Omental fat pad (tissue), 4 donors: ENCODE results near the gene IFI27L1. TPM values are rescaled to one million over a fixed set of nuclear protein-coding genes. Genes with fewer than 3 reads are reported as not detected.
A peak's percentile ranks its signal among the peaks of the same experiment; 100 is the strongest.

ENCODE experiments used
- ATAC-seq: fragments of 150-250 bp; one replicate; pipeline ENCODE4 v1.9.1; 2016; ENCODE audit warnings: mild to moderate bottlenecking, moderate library complexity; ENCODE audit not compliant: low FRiP score
- DNase-seq: peaks from one replicate; pipeline ENCODE4 v3.0.0-alpha.2; 2019; ENCODE audit warnings: low spot score
- total RNA-seq, 4 donors: library from RNA; depleted of rRNA; stranded (reverse); fragments of >200 nt; gene quantifications; one replicate each; pipeline ENCODE4 v1.1.0, GENCODE V29; 2016
- TF ChIP-seq, protein P1 (sequence below), 3 donors: fragments of 450-650 bp; IDR thresholded peaks; one replicate each; pipeline ENCODE4 v1.5.1; 2016 to 2017; ENCODE audit warnings: antibody characterized with exemption in 3 of 3, mild to moderate bottlenecking in 3 of 3, moderate library complexity in 2 of 3

The IFI27L1 gene
- total RNA-seq, 4 donors from 2014 or later, result 9.2 to 28.6 (median 13.1) TPM

DNA sequence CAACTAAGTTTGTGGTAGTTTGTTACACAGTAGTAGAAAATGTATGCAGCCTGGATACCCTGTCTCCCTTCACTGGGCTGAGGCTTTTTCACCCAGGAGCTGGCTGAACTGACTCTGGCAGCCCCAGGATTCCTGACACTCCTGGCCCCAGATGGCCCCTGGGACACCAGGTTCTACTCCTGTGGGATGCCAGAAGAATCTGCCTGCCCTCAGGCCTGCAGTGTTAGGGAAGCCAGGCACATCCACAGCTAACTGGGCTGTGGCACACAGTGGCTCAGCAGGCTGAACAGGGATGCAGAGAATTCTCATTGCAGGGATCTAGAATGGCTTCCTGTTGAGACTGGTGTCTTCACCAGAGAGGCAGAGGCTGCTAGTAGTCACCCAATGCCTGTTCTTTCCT lies 38.0 kb downstream of the IFI27L1 start:
- ATAC-seq (no peak), DNase-seq (peak; percentile 16)
- TF ChIP-seq, protein P1, sequence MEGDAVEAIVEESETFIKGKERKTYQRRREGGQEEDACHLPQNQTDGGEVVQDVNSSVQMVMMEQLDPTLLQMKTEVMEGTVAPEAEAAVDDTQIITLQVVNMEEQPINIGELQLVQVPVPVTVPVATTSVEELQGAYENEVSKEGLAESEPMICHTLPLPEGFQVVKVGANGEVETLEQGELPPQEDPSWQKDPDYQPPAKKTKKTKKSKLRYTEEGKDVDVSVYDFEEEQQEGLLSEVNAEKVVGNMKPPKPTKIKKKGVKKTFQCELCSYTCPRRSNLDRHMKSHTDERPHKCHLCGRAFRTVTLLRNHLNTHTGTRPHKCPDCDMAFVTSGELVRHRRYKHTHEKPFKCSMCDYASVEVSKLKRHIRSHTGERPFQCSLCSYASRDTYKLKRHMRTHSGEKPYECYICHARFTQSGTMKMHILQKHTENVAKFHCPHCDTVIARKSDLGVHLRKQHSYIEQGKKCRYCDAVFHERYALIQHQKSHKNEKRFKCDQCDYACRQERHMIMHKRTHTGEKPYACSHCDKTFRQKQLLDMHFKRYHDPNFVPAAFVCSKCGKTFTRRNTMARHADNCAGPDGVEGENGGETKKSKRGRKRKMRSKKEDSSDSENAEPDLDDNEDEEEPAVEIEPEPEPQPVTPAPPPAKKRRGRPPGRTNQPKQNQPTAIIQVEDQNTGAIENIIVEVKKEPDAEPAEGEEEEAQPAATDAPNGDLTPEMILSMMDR (IDR thresholded peaks at IDR 0.05), result no peak

DNA sequence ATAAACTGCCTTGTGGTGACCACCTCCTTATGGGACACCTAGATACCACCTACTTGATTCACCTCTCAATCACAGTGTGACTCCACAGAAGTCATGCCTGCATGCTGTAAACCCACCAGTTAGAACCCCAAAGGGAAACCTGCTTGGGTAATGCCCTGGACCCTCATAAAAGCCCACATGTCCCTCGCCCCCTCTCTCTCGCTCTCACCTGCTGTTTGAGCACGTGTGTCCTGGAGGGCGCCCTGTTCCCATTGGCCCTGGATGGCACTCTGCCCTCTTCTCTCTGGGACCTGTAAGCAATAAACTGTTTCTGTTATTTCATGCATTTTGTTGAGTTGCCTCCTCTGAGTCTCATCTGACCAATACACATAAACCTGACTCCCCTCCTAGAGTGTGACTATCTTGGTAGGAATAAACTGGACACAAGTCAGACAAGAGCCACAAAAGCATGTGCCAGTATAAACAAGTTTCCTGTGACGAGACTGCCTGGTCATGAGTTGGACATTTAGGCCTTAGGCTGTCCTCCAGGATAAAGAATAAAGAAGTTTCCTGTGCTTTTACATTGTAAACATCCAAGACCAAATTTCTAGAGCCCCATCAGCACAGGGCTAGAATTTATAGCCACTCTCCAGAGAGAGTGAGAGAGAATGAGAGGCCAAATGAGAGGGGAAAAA lies 39.7 kb downstream of the IFI27L1 start:
- ATAC-seq, result no peak
- TF ChIP-seq, protein P1 (IDR thresholded peaks at IDR 0.05), result no peak
- peak; percentile 10 for DNase-seq

DNA sequence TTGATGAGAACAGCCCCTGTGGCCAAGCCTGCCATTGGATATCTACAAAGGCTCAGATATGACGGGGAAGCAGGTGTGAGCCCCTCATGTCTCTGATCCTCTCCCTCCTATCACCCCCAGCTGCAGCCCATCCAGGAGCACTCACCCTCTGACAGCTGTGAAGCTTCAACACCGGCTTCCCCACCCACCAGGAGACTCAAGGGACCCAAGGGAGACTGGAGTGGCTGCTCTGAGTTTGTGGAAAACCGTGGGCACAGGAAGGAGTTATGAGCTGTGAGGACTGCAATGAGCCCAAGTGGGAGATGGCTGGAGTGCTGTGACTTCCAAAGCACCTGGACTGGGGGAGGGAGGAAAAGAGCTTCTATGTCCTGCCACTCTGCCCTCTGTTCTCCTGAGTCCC lies 40.4 kb downstream of the IFI27L1 start:
- DNase-seq (no peak), ATAC-seq (no peak)

DNA sequence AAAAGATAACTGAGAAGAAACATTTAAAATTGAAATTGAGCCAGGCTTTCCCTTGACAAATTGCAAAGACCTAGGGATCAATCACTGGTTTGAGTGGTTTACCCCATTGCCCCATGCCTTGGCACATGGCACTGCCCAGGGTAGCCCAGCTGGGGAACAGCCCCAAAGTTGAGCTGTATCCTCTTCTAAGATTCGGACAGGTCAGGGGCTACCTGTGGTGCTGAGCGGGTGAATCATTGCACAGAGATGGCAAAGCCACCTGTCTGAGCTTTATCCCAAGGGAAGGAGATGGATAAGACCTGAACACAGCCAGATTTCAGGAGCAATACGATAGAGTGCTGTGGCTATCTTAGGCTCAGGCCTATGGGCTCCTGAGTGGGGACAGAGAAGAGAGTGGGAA lies 41.3 kb downstream of the IFI27L1 start:
- ATAC-seq, result no peak
- TF ChIP-seq, protein P1 (IDR thresholded peaks at IDR 0.05), result no peak
- peak; percentile 7 for DNase-seq

More for the DNA sequence above, 40.4 kb downstream of the IFI27L1 start:
- TF ChIP-seq, protein P1 (IDR thresholded peaks at IDR 0.05), result no peak

DNA sequence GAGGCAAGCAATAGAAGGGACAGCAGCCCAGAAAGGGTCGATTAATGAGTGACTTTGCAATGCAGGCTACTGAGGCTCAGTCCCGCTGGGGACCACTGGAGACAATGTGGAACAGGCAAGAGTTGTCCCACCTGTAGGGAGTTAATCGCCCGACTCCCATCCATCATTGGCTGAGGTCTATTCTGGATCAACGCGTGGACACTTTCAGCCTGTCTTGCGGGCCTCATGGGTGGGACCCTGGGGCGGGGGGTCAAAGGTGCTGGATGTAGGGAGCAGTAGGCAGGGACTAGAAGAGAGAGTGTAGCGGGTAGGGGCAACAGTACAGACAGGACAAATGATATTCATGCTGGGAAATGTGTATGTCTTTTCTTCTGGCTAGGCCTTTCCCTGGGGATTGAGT lies 42.2 kb downstream of the IFI27L1 start:
- TF ChIP-seq, protein P1 (IDR thresholded peaks at IDR 0.05), result no peak
- DNase-seq (no peak), ATAC-seq (no peak)

DNA sequence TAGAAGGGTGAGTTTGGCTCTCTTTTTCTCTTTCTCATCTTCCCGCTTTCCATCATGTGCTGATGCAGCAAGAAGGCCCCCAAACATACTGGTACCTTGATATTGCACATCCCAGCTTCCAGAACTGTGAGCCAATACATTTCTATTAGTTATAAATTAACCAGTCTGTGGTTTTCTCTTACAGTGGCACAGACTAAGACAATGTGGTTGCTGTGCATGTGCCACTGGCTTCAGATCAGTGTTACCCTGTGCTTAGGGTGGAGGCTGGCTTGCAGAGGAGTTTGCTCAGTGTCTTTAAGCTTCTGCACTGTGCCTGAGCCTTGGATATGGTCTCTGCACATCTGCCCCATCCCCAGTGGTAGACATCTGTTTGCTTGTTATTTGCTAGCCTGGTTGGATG lies 42.8 kb downstream of the IFI27L1 start:
- DNase-seq, result no peak
- TF ChIP-seq, protein P1 (IDR thresholded peaks at IDR 0.05), result no peak
- no peak for ATAC-seq
